ENCODE measurements around the gene GIPC2.
"Not testable (repeated sequence)": the region's sequence is repeated elsewhere in the genome, so short reads cannot be mapped to it uniquely, and the experiment has no call there.

The GIPC2 gene

DNA sequence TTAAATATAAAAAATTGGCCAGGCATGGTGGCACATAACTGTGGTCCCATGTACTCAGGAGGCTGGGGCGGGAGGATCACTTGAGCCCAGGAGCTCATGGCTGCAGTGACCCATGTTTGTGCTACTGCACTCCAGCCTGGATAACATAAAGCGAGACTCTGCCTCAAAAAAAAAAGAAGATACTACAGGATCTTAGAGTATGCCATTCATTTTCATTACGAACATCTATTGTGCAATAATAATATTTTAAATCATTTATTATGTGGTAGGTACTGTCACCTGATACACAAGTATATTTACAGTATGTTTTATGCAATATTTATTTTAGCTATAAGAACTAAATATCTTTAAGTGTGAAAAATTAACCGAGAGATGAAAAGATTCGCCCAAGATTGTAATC, 9.3 kb upstream of the GIPC2 start:
- no peak for DNase-seq

DNA sequence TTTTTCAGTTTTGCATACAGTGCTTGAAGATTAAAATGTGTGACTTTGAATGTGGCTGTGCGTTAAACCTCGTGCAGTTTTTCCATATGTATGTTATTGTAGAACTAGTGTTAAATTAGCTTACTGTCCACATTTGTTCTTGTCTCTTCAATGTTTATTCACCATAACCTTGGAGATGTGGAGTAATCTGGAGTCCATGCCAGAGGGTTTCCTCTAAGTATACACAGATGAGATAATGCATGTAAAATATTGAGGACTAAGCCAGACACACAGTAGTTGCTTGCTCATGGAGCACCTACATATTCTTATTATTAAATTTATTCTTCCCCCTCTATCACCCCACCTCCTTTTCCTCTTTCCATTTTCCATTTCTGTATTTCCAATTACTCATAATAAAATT, 7.7 kb upstream of the GIPC2 start:
- DNase-seq = no peak

GRCh38 chr1:78038491-78038939, 7.3 kb upstream of the GIPC2 start:
- no peak for DNase-seq

GRCh38 chr1:78040484-78041089, 5.2 kb upstream of the GIPC2 start:
- no peak for DNase-seq

- DNase-seq = no peak
Measured at GRCh38 chr1:78043436-78043835, 2.3 kb upstream of the GIPC2 start.

DNA sequence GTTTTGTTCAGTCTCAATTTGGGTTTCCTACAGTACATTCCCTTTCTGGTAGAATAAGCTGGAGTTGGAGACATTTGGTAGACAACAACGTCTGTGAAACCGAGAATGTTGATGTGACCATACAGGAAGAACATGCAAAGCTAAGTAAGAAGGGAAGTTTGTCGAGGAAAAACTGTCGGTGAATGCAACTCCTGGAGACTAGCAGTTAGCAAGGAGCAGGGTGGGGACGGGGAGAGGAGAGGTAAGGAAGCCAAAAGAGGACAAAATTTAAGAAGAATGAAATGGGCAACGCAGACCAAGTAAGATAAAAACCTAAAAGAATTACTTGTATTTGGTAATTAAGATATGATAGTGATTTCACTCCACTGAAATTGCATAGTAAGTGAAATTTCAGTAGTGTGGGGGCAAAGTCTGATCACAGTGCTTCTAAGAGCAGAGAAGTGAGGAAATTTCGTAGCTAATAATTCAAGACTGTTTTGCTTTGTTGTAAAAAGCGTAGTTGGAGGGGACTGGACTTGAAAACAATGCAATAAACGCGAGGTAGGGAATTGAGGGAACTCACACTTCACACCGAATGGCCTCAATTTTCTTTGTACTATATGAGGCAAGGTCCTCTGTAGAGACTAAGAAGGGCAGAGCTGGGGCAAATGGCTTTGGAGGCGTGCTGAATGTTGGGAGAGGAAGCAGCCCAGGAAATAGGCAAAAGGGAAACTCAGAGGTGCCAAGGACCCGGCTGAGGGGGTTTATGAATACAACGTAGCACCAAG, 787 bp upstream of the GIPC2 start:
- no peak for DNase-seq

GRCh38 chr1:78045563-78045925, 222 bp upstream of the GIPC2 start:
- DNase-seq = no peak

DNA sequence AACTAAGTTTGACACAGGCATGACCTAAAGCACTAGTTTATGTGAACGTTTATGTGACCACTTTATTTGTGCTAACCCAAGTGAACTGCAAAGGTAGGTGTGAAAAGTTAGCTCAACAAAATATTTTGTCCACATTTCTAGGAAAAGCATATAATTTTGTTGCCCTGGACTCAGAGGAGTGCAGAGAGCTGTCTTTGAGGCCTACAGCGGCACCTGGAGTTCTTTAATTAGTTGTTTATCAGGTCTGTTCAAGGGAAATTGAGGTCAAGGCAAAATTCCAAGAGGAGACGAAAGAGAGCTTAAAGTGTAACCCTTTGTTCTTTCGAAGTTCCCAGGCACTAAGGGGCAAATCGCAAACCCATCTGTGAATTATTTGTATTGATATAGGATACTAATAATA, 1.3 kb downstream of the GIPC2 start:
- no peak for DNase-seq

GRCh38 chr1:78047631-78048030, 1.9 kb downstream of the GIPC2 start:
- DNase-seq = no peak

- DNase-seq = no peak
Measured at GRCh38 chr1:78048446-78048845, 2.7 kb downstream of the GIPC2 start.

- no peak for DNase-seq
Measured at GRCh38 chr1:78049396-78049795, 3.6 kb downstream of the GIPC2 start.

- DNase-seq = no peak
Measured at GRCh38 chr1:78051005-78051404, 5.2 kb downstream of the GIPC2 start.

- no peak for DNase-seq
Measured at GRCh38 chr1:78052685-78053405, 7.1 kb downstream of the GIPC2 start.

DNA sequence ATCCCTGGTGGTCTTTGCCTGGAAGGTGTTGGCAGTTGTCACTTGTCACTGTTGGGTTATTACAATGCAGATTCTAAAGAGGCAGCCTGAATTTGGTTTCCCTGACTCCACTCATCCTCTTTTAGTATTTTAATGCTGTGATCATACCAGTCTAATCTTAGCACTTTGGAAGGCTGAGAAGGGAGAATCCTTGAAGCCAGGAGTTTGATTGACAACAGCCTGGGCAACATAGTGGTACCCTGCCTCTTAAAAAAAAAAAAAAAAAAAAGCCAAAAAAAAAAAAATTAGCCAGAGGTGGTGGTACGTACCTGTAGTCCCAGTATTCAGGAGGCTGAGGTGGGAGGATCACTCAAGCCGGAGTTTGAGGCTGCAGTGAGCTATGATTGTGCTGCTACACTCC, 7.7 kb downstream of the GIPC2 start:
- no peak for DNase-seq

DNA sequence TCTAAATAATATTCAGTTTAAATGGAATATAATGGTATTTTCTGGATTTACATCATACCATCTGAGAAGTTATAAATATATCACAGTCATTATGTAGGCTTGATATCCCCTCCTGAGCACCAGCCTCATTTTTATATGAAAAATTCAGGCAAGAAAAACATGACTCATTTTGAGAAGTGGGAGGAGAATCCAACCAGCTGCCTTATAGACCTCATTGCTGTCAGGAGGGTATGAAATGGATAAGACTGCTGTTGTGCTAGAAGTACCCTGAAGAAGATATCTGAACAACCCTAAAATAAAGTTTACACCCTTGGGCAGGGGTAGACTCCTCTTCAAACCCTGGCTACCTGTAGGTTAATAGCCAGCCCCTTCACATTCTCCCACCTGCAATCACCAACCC, 8.8 kb downstream of the GIPC2 start:
- no peak for DNase-seq

GRCh38 chr1:78054972-78055371, 9.2 kb downstream of the GIPC2 start:
- DNase-seq = no peak

DNA sequence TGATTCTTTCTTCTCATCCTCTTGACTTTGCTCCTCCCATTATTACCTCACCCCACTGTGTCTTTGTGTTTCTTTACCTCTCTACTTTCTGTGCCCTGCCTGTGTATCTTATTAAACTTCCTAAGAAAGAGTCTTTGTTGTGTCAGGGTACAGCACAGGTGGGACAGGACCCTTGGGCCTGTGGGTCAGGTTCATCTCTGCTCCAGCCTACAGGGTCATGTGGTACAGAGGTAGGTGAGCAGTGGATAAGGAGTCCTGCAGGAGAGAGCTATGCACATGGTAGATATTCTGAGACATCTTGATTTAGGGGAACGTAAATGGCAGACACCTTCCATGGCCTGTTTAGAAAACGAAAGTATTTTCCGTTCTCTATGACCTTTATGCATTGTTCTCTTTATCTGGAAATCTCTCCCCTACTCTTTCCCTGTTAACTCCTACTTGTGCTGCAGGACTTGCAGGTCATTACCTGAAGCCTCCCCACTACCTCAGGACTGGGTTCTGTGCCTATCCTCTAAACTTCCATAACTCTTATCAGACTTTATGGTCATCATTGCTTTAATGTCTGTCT, 9.9 kb downstream of the GIPC2 start:
- no peak for DNase-seq

DNA sequence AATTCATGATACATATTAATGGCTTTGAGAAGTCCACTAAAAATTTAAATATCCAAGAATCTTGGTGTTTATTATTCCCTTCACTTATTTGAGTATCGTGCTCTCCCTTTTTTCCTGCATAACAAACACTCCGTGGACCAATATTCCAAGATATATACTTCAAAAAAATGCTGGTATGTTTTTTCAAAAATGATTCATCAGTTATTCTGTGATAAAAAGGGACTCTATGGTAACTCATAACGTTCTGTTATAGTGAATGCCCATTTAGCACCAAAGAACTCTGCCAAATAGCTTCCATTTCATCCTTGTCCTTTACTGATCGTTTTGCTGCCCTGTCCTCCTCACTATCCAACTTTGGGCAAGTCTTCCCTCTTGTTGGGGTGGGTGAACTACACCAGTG, 12.9 kb downstream of the GIPC2 start:
- no peak for DNase-seq

- no peak for DNase-seq
Measured at GRCh38 chr1:78060857-78061563, 15.2 kb downstream of the GIPC2 start.

- no peak for DNase-seq
Measured at GRCh38 chr1:78061825-78062523, 16.2 kb downstream of the GIPC2 start.

- not testable (repeated sequence) for DNase-seq
Measured at GRCh38 chr1:78064886-78065285, 19.1 kb downstream of the GIPC2 start.

Measured in hypothalamus (tissue), 51 donors.